ENCODE measurements around the gene CCNJ.

Gene CCNJ

DNA sequence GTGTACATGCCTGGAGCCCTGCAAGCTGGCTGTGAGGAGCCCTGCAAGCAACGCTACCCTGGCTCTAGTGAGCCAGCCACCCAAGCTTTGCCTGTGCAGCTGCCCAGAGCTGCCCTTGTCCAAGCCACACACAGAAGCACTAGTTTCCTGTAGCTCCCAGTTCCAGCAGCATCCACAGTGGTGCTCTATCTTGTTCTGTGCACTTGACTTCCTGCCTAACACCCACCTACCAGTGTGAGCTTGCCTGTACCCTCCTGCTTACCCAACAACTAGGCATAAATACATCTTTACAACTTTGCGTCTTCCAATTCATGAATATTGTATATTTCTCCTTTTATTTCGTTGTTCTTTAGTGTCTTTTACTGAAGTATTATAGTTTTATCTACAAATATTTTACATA lies 54.5 kb downstream of the CCNJ start:
- H3F3A ChIP-seq (ENCODE audit: control insufficient read depth, insufficient read depth): no peaks in the 10 kb centered on the region
- no peak overlapping the region for H3K4me3 ChIP-seq (ENCODE audit: low read length)
- no peaks in the 10 kb centered on the region for H3K27me3 ChIP-seq (ENCODE audit: control insufficient read depth, low read length)
- no peak overlapping the region for H3K27ac ChIP-seq (ENCODE audit: low read depth, low read length)
- H3K79me2 ChIP-seq (ENCODE audit: control insufficient read depth, low read length): no peaks in the 10 kb centered on the region
- no peaks in the 10 kb centered on the region; the same call in 1 of the 2 replicates for H3K4me1 ChIP-seq (ENCODE audit: control insufficient read depth, low read length)
- no peak for TF ChIP-seq EZH2phosphoT487 (IDR thresholded peaks at IDR 0.05; ENCODE audit: borderline replicate concordance, low read length)
- TF ChIP-seq, protein P1, sequence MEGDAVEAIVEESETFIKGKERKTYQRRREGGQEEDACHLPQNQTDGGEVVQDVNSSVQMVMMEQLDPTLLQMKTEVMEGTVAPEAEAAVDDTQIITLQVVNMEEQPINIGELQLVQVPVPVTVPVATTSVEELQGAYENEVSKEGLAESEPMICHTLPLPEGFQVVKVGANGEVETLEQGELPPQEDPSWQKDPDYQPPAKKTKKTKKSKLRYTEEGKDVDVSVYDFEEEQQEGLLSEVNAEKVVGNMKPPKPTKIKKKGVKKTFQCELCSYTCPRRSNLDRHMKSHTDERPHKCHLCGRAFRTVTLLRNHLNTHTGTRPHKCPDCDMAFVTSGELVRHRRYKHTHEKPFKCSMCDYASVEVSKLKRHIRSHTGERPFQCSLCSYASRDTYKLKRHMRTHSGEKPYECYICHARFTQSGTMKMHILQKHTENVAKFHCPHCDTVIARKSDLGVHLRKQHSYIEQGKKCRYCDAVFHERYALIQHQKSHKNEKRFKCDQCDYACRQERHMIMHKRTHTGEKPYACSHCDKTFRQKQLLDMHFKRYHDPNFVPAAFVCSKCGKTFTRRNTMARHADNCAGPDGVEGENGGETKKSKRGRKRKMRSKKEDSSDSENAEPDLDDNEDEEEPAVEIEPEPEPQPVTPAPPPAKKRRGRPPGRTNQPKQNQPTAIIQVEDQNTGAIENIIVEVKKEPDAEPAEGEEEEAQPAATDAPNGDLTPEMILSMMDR (IDR thresholded peaks at IDR 0.05; ENCODE audit: low read depth, low read length, poor library complexity, severe bottlenecking): no peak
- H3K36me3 ChIP-seq (ENCODE audit: control insufficient read depth, low read length): no peaks in the 10 kb centered on the region
- H4K20me1 ChIP-seq (ENCODE audit: control insufficient read depth, insufficient read depth, low read depth, low read length): no peaks in the 10 kb centered on the region
- H3K9me3 ChIP-seq (ENCODE audit: control insufficient read depth, insufficient read depth, low read length): no peaks in the 10 kb centered on the region
- H3K9me2 ChIP-seq (replicated peaks; ENCODE audit: control insufficient read depth, low read length): no peaks in the 10 kb centered on the region
- no peak overlapping the region for H3K4me2 ChIP-seq (ENCODE audit: low read length)

DNA sequence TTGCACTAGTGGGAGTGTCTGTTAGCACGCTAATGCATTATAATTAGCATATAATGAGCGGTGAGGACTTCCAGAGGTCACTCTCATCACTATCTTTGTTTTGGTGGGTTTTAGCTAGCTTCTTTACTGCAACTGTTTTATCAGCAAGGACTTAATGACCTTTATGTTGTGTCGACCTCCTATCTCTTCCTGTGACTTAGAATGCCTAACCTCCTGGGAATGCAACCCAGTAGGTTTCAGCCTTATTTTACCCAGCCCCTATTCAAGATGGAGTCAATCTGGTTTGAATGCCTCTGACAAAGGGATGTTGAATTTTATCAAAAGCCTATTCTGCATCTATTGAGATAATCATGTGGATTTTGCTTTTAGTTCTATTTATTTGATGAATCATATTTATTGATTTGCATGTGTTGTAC lies 64.2 kb downstream of the CCNJ start:
- H3K27me3 ChIP-seq (ENCODE audit: control insufficient read depth, low read length): peaks cover 12% of the 10 kb centered on the region; the same call in 1 of the 2 replicates
- H3F3A ChIP-seq (ENCODE audit: control insufficient read depth, insufficient read depth): no peaks in the 10 kb centered on the region
- H3K4me2 ChIP-seq (ENCODE audit: low read length): no peak overlapping the region
- H3K9me3 ChIP-seq (ENCODE audit: control insufficient read depth, insufficient read depth, low read length): no peaks in the 10 kb centered on the region
- H4K20me1 ChIP-seq (ENCODE audit: control insufficient read depth, insufficient read depth, low read depth, low read length): no peaks in the 10 kb centered on the region
- no peak overlapping the region for H3K27ac ChIP-seq (ENCODE audit: low read depth, low read length)
- no peaks in the 10 kb centered on the region for H3K9me2 ChIP-seq (replicated peaks; ENCODE audit: control insufficient read depth, low read length)
- H3K36me3 ChIP-seq (ENCODE audit: control insufficient read depth, low read length): no peaks in the 10 kb centered on the region
- H3K79me2 ChIP-seq (ENCODE audit: control insufficient read depth, low read length): no peaks in the 10 kb centered on the region
- TF ChIP-seq, protein P1 (IDR thresholded peaks at IDR 0.05; ENCODE audit: low read depth, low read length, poor library complexity, severe bottlenecking): no peak
- no peak for TF ChIP-seq EZH2phosphoT487 (IDR thresholded peaks at IDR 0.05; ENCODE audit: borderline replicate concordance, low read length)
- H3K4me3 ChIP-seq (ENCODE audit: low read length): no peak overlapping the region
- no peaks in the 10 kb centered on the region for H3K4me1 ChIP-seq (ENCODE audit: control insufficient read depth, low read length)

Data from DOHH2 (cell line).